GM03348 (cell line): ENCODE results near the gene JOSD2.
"Not testable (repeated sequence)": the region's sequence is repeated elsewhere in the genome, so short reads cannot be mapped to it uniquely, and the experiment has no call there.

Experiments
- DNase-seq: peaks from one replicate; pipeline ENCODE4 v3.0.0; 2012; ENCODE audit warnings: low spot score

JOSD2 gene

GRCh38 chr19:50547385-50548190 lies 36.6 kb upstream of the JOSD2 start:
- no peak for DNase-seq

- no peak for DNase-seq
These were observed 35.7 kb upstream of the JOSD2 start for GRCh38 chr19:50546527-50547221.

GRCh38 chr19:50542943-50543342 lies 32.0 kb upstream of the JOSD2 start:
- DNase-seq, result no peak

GRCh38 chr19:50537769-50538230 lies 26.8 kb upstream of the JOSD2 start:
- DNase-seq, result peak; percentile 94

GRCh38 chr19:50537306-50537685 lies 26.3 kb upstream of the JOSD2 start:
- DNase-seq, result no peak

GRCh38 chr19:50536662-50537305 lies 25.8 kb upstream of the JOSD2 start:
- DNase-seq, result no peak

GRCh38 chr19:50535672-50536187 lies 24.7 kb upstream of the JOSD2 start:
- DNase-seq, result no peak

GRCh38 chr19:50534478-50534877 lies 23.5 kb upstream of the JOSD2 start:
- DNase-seq, result no peak

- no peak for DNase-seq
These were observed 22.0 kb upstream of the JOSD2 start for GRCh38 chr19:50532952-50533351.

- no peak for DNase-seq
These were observed 20.2 kb upstream of the JOSD2 start for GRCh38 chr19:50531171-50531612.

GRCh38 chr19:50528052-50528451 lies 17.1 kb upstream of the JOSD2 start:
- DNase-seq, result not testable (repeated sequence)

- no peak for DNase-seq
These were observed 11.9 kb upstream of the JOSD2 start for GRCh38 chr19:50522881-50523280.

GRCh38 chr19:50520822-50521465 lies 10.0 kb upstream of the JOSD2 start:
- no peak for DNase-seq

- no peak for DNase-seq
These were observed 8.1 kb upstream of the JOSD2 start for GRCh38 chr19:50519006-50519575.

- DNase-seq, result no peak
These were observed 7.4 kb upstream of the JOSD2 start for GRCh38 chr19:50518091-50519005.

- DNase-seq, result no peak
These were observed 6.7 kb upstream of the JOSD2 start for GRCh38 chr19:50517704-50518075.

- no peak for DNase-seq
These were observed 6.1 kb upstream of the JOSD2 start for GRCh38 chr19:50516964-50517703.

GRCh38 chr19:50516456-50516855 lies 5.5 kb upstream of the JOSD2 start:
- no peak for DNase-seq

GRCh38 chr19:50515168-50515561 lies 4.2 kb upstream of the JOSD2 start:
- no peak for DNase-seq
